H9 (cell line): Measurements from ENCODE around the gene MSH3. TPM values are rescaled to one million over a fixed set of nuclear protein-coding genes. Genes with fewer than 3 reads are reported as not detected.

Experiments used
- DNase-seq: peaks from one replicate; pipeline ENCODE4 v3.0.0-alpha.2; 2017
- H2AFZ ChIP-seq: one replicate; pipeline ENCODE4 v1.6.1; 2013; ENCODE audit warnings: mild to moderate bottlenecking, low read length, control low read depth, moderate library complexity
- H2AK5ac ChIP-seq: 2 replicates; pipeline ENCODE4 v1.6.1; 2013; ENCODE audit warnings: low read length, control low read depth, mixed read lengths; ENCODE audit not compliant: insufficient read length
- H2BK120ac ChIP-seq: one replicate; pipeline ENCODE4 v1.6.1; 2013; ENCODE audit warnings: low read depth, mild to moderate bottlenecking, low read length, control low read depth, inconsistent platforms; ENCODE audit not compliant: poor library complexity, severe bottlenecking
- H2BK12ac ChIP-seq: 2 replicates; pipeline ENCODE4 v1.6.1; 2013; ENCODE audit warnings: low read length, control low read depth, mixed read lengths, low read depth; ENCODE audit not compliant: insufficient read length
- H2BK15ac ChIP-seq: 2 replicates; pipeline ENCODE4 v1.6.1; 2013; ENCODE audit warnings: low read depth, low read length, control low read depth
- H2BK20ac ChIP-seq: one replicate; pipeline ENCODE4 v1.6.1; 2013; ENCODE audit warnings: low read depth, mild to moderate bottlenecking, low read length, control low read depth, inconsistent platforms; ENCODE audit not compliant: poor library complexity, severe bottlenecking
- H2BK5ac ChIP-seq: 2 replicates; pipeline ENCODE4 v1.6.1; 2013; ENCODE audit warnings: low read length, control low read depth, mixed read lengths; ENCODE audit not compliant: insufficient read length
- H3K14ac ChIP-seq: 2 replicates; pipeline ENCODE4 v1.6.1; 2013; ENCODE audit warnings: low read length, control low read depth; ENCODE audit not compliant: insufficient read depth
- H3K18ac ChIP-seq: 2 replicates; pipeline ENCODE4 v1.6.1; 2013; ENCODE audit warnings: low read depth, mild to moderate bottlenecking, mixed read lengths, low read length, control low read depth; ENCODE audit not compliant: insufficient read length
- H3K23ac ChIP-seq: 2 replicates; pipeline ENCODE4 v1.6.1; 2013; ENCODE audit warnings: low read length, control low read depth, mixed read lengths, low read depth; ENCODE audit not compliant: insufficient read length
- H3K23me2 ChIP-seq: 2 replicates; pipeline ENCODE4 v1.6.1; 2013; ENCODE audit warnings: low read depth, mild to moderate bottlenecking, mixed read lengths, low read length, control low read depth; ENCODE audit not compliant: insufficient read length, poor library complexity, severe bottlenecking
- H3K27ac ChIP-seq: 2 replicates; pipeline ENCODE4 v1.5.1; 2013; ENCODE audit warnings: low read length, control low read depth, mixed read lengths, low read depth; ENCODE audit not compliant: insufficient read length
- H3K27me3 ChIP-seq: 2 replicates; pipeline ENCODE4 v1.6.1; 2013; ENCODE audit warnings: low read length, control low read depth, inconsistent platforms; ENCODE audit not compliant: insufficient read depth
- H3K4ac ChIP-seq: 2 replicates; pipeline ENCODE4 v1.6.1; 2013; ENCODE audit warnings: low read depth, mild to moderate bottlenecking, control low read depth, inconsistent platforms, low read length, moderate library complexity
- H3K4me1 ChIP-seq: 2 replicates; pipeline ENCODE4 v1.6.1; 2013; ENCODE audit warnings: low read length, control low read depth, inconsistent platforms; ENCODE audit not compliant: insufficient read depth
- H3K4me2 ChIP-seq: 2 replicates; pipeline ENCODE4 v1.6.1; 2013; ENCODE audit warnings: low read length, control low read depth, mixed read lengths; ENCODE audit not compliant: insufficient read length, insufficient read depth
- H3K56ac ChIP-seq: 2 replicates; pipeline ENCODE4 v1.6.1; 2013; ENCODE audit warnings: low read depth, mild to moderate bottlenecking, mixed read lengths, low read length, control low read depth; ENCODE audit not compliant: insufficient read length
- H3K79me1 ChIP-seq: 2 replicates; pipeline ENCODE4 v1.6.1; 2013; ENCODE audit warnings: low read depth, mild to moderate bottlenecking, moderate library complexity, low read length, control low read depth, inconsistent platforms; ENCODE audit not compliant: insufficient read depth, poor library complexity, severe bottlenecking
- H3K79me2 ChIP-seq: 2 replicates; pipeline ENCODE4 v1.6.1; 2013; ENCODE audit warnings: low read length, control low read depth, inconsistent platforms; ENCODE audit not compliant: insufficient read depth
- H3K9ac ChIP-seq: 2 replicates; pipeline ENCODE4 v1.6.1; 2013; ENCODE audit warnings: low read length, control low read depth, mixed read lengths; ENCODE audit not compliant: insufficient read length; ENCODE audit errors: extremely low read depth
- H3K9me3 ChIP-seq: one replicate; pipeline ENCODE4 v1.6.1; 2013; ENCODE audit warnings: low read depth, low read length, inconsistent platforms; ENCODE audit not compliant: control insufficient read depth
- H3T11ph ChIP-seq: one replicate; pipeline ENCODE4 v1.6.1; 2013; ENCODE audit warnings: mild to moderate bottlenecking, low read length, control low read depth, inconsistent platforms
- H4K20me1 ChIP-seq: one replicate; pipeline ENCODE4 v1.6.1; 2013; ENCODE audit not compliant: control insufficient read depth, insufficient read length, insufficient read depth
- H4K5ac ChIP-seq: 2 replicates; pipeline ENCODE4 v1.6.1; 2013; ENCODE audit warnings: low read depth, mild to moderate bottlenecking, mixed read lengths, low read length, control low read depth; ENCODE audit not compliant: insufficient read length
- H4K8ac ChIP-seq: replicated peaks from 2 replicates; pipeline ENCODE4 v1.6.1; 2013; ENCODE audit warnings: low read length, control low read depth, mixed read lengths, low read depth; ENCODE audit not compliant: insufficient read length
- H4K91ac ChIP-seq: 2 replicates; pipeline ENCODE4 v1.6.1; 2013; ENCODE audit warnings: low read depth, mild to moderate bottlenecking, moderate library complexity, mixed read lengths, low read length, control low read depth; ENCODE audit not compliant: insufficient read length
- H3K27ac Mint-ChIP-seq, 3 experiments: 2 replicates in 2 of 3; 3 replicates in 1 of 3; pipeline ENCODE4 v1.8.0; 2020 to 2021; ENCODE audit warnings: mixed read lengths in 3 of 3, mild to moderate bottlenecking in 1 of 3, moderate library complexity in 1 of 3
- H3K27me3 Mint-ChIP-seq: 2 replicates; pipeline ENCODE4 v1.8.0; 2021; ENCODE audit warnings: low read depth, mild to moderate bottlenecking, moderate library complexity, mixed read lengths
- H3K36me3 Mint-ChIP-seq, 3 experiments: 2 replicates in 2 of 3; 3 replicates in 1 of 3; pipeline ENCODE4 v1.8.0; 2020 to 2021; ENCODE audit warnings: low read depth in 3 of 3, mixed read lengths in 3 of 3; ENCODE audit not compliant: insufficient read depth in 1 of 3
- H3K4me1 Mint-ChIP-seq, 2 experiments: 2 replicates each; pipeline ENCODE4 v1.8.0; 2020; ENCODE audit warnings: mixed read lengths in 2 of 2
- H3K4me3 Mint-ChIP-seq, 2 experiments: 2 replicates in 1 of 2; 3 replicates in 1 of 2; pipeline ENCODE4 v1.8.0; 2020 to 2021; ENCODE audit warnings: mild to moderate bottlenecking in 2 of 2, mixed read lengths in 2 of 2, moderate library complexity in 1 of 2
- H3K9me3 Mint-ChIP-seq, 2 experiments: 2 replicates in 1 of 2; 3 replicates in 1 of 2; pipeline ENCODE4 v1.8.0; 2020; ENCODE audit warnings: mild to moderate bottlenecking in 2 of 2, mixed read lengths in 2 of 2, moderate library complexity in 1 of 2
- CTCF ChIP-seq: fragments of 200-600 bp; sonication (generic); conservative IDR thresholded peaks from 3 replicates; pipeline ENCODE4 v1.8.0; 2021; ENCODE audit warnings: antibody characterized with exemption, mild to moderate bottlenecking
- total RNA-seq: library from RNA; stranded (reverse); gene quantifications from 2 replicates; pipeline ENCODE4 v1.2.1, GENCODE V29; 2021

The MSH3 gene
- total RNA-seq, 1 experiment from 2014 or later = 17.3 TPM

GRCh38 chr5:80752427-80752826, 98.0 kb downstream of the MSH3 start:
- H3K4ac ChIP-seq = no peak overlapping the region
- H3K27me3 ChIP-seq = no peaks in the 10 kb centered on the region
- H3K18ac ChIP-seq = no peak overlapping the region
- H3K9ac ChIP-seq = no peak overlapping the region
- no peak overlapping the region for H2BK120ac ChIP-seq
- H3K36me3 Mint-ChIP-seq = peaks cover 0 to 10% (median 4%) of the 10 kb centered on the region in 3 experiments; a peak in 5 of 7 replicates
- no peaks in the 10 kb centered on the region for H3K79me1 ChIP-seq
- no peak overlapping the region for H3K27ac ChIP-seq
- no peak overlapping the region for H4K8ac ChIP-seq
- H3K4me1 Mint-ChIP-seq = peaks cover 56 to 67% of the 10 kb centered on the region in 2 experiments
- no peak overlapping the region for H3K23ac ChIP-seq
- H3T11ph ChIP-seq = no peak overlapping the region
- H3K27ac Mint-ChIP-seq = no peak overlapping the region
- no peak overlapping the region for H2BK5ac ChIP-seq
- no peak overlapping the region for H3K56ac ChIP-seq
- H2BK20ac ChIP-seq = no peak overlapping the region
- no peaks in the 10 kb centered on the region for H3K79me2 ChIP-seq
- no peaks in the 10 kb centered on the region for H3K9me3 Mint-ChIP-seq
- H3K27me3 Mint-ChIP-seq = no peaks in the 10 kb centered on the region
- no peak overlapping the region for H3K4me3 Mint-ChIP-seq
- no peak for DNase-seq
- no peak overlapping the region for H2BK15ac ChIP-seq
- no peaks in the 10 kb centered on the region for H4K20me1 ChIP-seq
- H2AFZ ChIP-seq = no peak overlapping the region
- H4K5ac ChIP-seq = no peak overlapping the region
- no peak overlapping the region for H2BK12ac ChIP-seq
- H3K9me3 ChIP-seq = no peaks in the 10 kb centered on the region
- peaks cover 12% of the 10 kb centered on the region; the same call in 1 of the 2 replicates for H3K4me1 ChIP-seq
- H3K4me2 ChIP-seq = no peak overlapping the region
- H3K23me2 ChIP-seq = no peaks in the 10 kb centered on the region
- no peak overlapping the region for H3K14ac ChIP-seq
- H2AK5ac ChIP-seq = no peak overlapping the region
- no peak for TF ChIP-seq CTCF
- no peak overlapping the region for H4K91ac ChIP-seq
